Hematopoietic multipotent progenitor cell treated with erythropoietin and hydrocortisone succinate and interleukin-3 and kit ligand, for 4 days (in vitro differentiated cells): ENCODE data around the gene RAB11FIP4.
A peak's percentile ranks its signal among the peaks of the same experiment; 100 is the strongest.

ENCODE experiments used
- DNase-seq: peaks from one replicate; pipeline ENCODE4 v3.0.0-alpha.2; 2015

The RAB11FIP4 gene

GRCh38 chr17:31488264-31488981 is 96.9 kb downstream of the RAB11FIP4 start:
- DNase-seq = no peak

GRCh38 chr17:31488982-31489294 is 97.5 kb downstream of the RAB11FIP4 start:
- no peak for DNase-seq

- DNase-seq = no peak
Measured at GRCh38 chr17:31489295-31490018, 98.0 kb downstream of the RAB11FIP4 start.

- DNase-seq = no peak
Measured at GRCh38 chr17:31490019-31490650, 98.7 kb downstream of the RAB11FIP4 start.

- DNase-seq = no peak
Measured at GRCh38 chr17:31490671-31491375, 99.3 kb downstream of the RAB11FIP4 start.

GRCh38 chr17:31491376-31492131 is 100.1 kb downstream of the RAB11FIP4 start:
- DNase-seq = peak; percentile 76

GRCh38 chr17:31492206-31492605 is 100.7 kb downstream of the RAB11FIP4 start:
- no peak for DNase-seq

- peak; percentile 95 for DNase-seq
Measured at GRCh38 chr17:31492880-31493655, 101.6 kb downstream of the RAB11FIP4 start.

GRCh38 chr17:31493656-31494155 is 102.2 kb downstream of the RAB11FIP4 start:
- DNase-seq = no peak

GRCh38 chr17:31494259-31495021 is 103.0 kb downstream of the RAB11FIP4 start:
- DNase-seq = peak; percentile 66

GRCh38 chr17:31495022-31495885 is 103.8 kb downstream of the RAB11FIP4 start:
- peak; percentile 80 for DNase-seq

GRCh38 chr17:31496097-31496496 is 104.6 kb downstream of the RAB11FIP4 start:
- DNase-seq = no peak

GRCh38 chr17:31496601-31497000 is 105.1 kb downstream of the RAB11FIP4 start:
- no peak for DNase-seq

- no peak for DNase-seq
Measured at GRCh38 chr17:31497431-31497830, 106.0 kb downstream of the RAB11FIP4 start.

GRCh38 chr17:31497994-31498826 is 106.7 kb downstream of the RAB11FIP4 start:
- no peak for DNase-seq

GRCh38 chr17:31499771-31500554 is 108.5 kb downstream of the RAB11FIP4 start:
- DNase-seq = no peak

GRCh38 chr17:31506517-31506916 is 115.0 kb downstream of the RAB11FIP4 start:
- DNase-seq = no peak
